Chondrocyte (in vitro differentiated cells): ENCODE results near the gene TMEM59L. TPM values are rescaled to one million over a fixed set of nuclear protein-coding genes. Genes with fewer than 3 reads are reported as not detected.

Experiments used
- DNase-seq: peaks from one replicate; pipeline ENCODE4 v3.0.0; 2021; ENCODE audit warnings: mixed read lengths, low spot score
- H3K27ac Mint-ChIP-seq: one replicate; pipeline ENCODE4 v1.8.0; 2021; ENCODE audit warnings: mild to moderate bottlenecking, moderate library complexity, mixed read lengths; ENCODE audit not compliant: unreplicated experiment
- H3K27me3 Mint-ChIP-seq: 2 replicates; pipeline ENCODE4 v1.8.0; 2021; ENCODE audit warnings: low read depth, mixed read lengths
- H3K36me3 Mint-ChIP-seq: 2 replicates; pipeline ENCODE4 v1.8.0; 2021; ENCODE audit warnings: low read depth, mixed read lengths
- H3K4me1 Mint-ChIP-seq: 2 replicates; pipeline ENCODE4 v1.8.0; 2021; ENCODE audit warnings: low read depth, mild to moderate bottlenecking, mixed read lengths
- H3K4me3 Mint-ChIP-seq: one replicate; pipeline ENCODE4 v1.8.0; 2021; ENCODE audit warnings: mild to moderate bottlenecking, moderate library complexity, mixed read lengths; ENCODE audit not compliant: unreplicated experiment
- H3K9me3 Mint-ChIP-seq: 2 replicates; pipeline ENCODE4 v1.8.0; 2021; ENCODE audit warnings: low read depth, mixed read lengths
- long read RNA-seq: library from polyadenylated mRNA; stranded (forward); transcript quantifications from one replicate; pipeline ENCODE4 v2.0.0, GENCODE V29; 2021
- total RNA-seq: library from RNA; stranded (reverse); gene quantifications from 3 replicates; pipeline ENCODE4 v1.2.1, GENCODE V29; 2021
- TF ChIP-seq, protein P1 (sequence below): fragments of 200-600 bp; sonication (generic); IDR thresholded peaks from 2 replicates; pipeline ENCODE4 v1.5.0; 2021; ENCODE audit warnings: antibody characterized with exemption, mild to moderate bottlenecking, moderate library complexity

TMEM59L gene
- 4.4 to 4.8 TPM (median 4.4 TPM) in 3 replicates for total RNA-seq
- long read RNA-seq, transcript TMEM59L-201 (8 exons, 1,613 nt) = major isoform, 7 of 14 reads
- long read RNA-seq, partial matches to known transcripts = 5 of 14 reads
- long read RNA-seq, other reads (novel, unspliced or antisense) = 2 of 14 reads

GRCh38 chr19:18612772-18613588, at the start of gene TMEM59L:
TMEM59L (plus strand) TSS chr19:18612870; CDS start chr19:18612959, 89 bp downstream.
- Mint-ChIP-seq H3K9me3 (no peaks in the 10 kb centered on the region), H3K4me1 (peaks cover 17% of the 10 kb centered on the region), H3K27ac (no peak within 1 kb of the TSS), H3K36me3 (peaks cover 3% of the 10 kb centered on the region), H3K27me3 (peaks cover 47% of the 10 kb centered on the region), H3K4me3 (peak within 1 kb of the TSS; percentile 73)
- no peak for DNase-seq
- TF ChIP-seq, protein P1, sequence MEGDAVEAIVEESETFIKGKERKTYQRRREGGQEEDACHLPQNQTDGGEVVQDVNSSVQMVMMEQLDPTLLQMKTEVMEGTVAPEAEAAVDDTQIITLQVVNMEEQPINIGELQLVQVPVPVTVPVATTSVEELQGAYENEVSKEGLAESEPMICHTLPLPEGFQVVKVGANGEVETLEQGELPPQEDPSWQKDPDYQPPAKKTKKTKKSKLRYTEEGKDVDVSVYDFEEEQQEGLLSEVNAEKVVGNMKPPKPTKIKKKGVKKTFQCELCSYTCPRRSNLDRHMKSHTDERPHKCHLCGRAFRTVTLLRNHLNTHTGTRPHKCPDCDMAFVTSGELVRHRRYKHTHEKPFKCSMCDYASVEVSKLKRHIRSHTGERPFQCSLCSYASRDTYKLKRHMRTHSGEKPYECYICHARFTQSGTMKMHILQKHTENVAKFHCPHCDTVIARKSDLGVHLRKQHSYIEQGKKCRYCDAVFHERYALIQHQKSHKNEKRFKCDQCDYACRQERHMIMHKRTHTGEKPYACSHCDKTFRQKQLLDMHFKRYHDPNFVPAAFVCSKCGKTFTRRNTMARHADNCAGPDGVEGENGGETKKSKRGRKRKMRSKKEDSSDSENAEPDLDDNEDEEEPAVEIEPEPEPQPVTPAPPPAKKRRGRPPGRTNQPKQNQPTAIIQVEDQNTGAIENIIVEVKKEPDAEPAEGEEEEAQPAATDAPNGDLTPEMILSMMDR = no peak

- Mint-ChIP-seq H3K4me3 (no peak overlapping the region), H3K4me1 (peaks cover 6% of the 10 kb centered on the region), H3K9me3 (no peaks in the 10 kb centered on the region), H3K27ac (no peak overlapping the region), H3K27me3 (no peaks in the 10 kb centered on the region), H3K36me3 (peaks cover 21% of the 10 kb centered on the region)
- no peak for DNase-seq
- TF ChIP-seq, protein P1 = no peak
Measured at GRCh38 chr19:18566953-18567352, 45.7 kb upstream of the TMEM59L start.

DNA sequence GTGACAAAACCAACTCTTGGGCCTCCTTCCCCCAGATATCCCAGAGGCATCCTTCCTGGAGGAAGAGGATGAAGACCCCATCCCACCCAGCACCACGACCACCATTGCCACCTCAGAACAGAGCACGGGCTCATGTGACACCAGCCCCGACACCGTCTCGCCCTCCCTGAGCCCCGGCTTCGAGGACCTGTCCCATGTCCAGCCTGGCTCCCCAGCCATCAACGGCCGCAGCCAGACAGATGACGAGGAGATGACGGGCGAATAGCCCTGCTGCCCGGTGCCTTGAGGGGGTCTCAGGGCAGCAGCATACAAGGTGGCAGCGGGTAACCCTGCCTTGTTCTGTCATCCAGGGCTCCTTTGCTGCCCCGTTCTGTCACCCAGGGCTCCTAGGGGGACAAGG, 44.3 kb upstream of the TMEM59L start:
- Mint-ChIP-seq H3K4me3 (no peak overlapping the region), H3K9me3 (no peaks in the 10 kb centered on the region), H3K27me3 (no peaks in the 10 kb centered on the region), H3K4me1 (peaks cover 21% of the 10 kb centered on the region), H3K27ac (no peak overlapping the region), H3K36me3 (peaks cover 21% of the 10 kb centered on the region)
- DNase-seq = no peak
- TF ChIP-seq, protein P1 = no peak

DNA sequence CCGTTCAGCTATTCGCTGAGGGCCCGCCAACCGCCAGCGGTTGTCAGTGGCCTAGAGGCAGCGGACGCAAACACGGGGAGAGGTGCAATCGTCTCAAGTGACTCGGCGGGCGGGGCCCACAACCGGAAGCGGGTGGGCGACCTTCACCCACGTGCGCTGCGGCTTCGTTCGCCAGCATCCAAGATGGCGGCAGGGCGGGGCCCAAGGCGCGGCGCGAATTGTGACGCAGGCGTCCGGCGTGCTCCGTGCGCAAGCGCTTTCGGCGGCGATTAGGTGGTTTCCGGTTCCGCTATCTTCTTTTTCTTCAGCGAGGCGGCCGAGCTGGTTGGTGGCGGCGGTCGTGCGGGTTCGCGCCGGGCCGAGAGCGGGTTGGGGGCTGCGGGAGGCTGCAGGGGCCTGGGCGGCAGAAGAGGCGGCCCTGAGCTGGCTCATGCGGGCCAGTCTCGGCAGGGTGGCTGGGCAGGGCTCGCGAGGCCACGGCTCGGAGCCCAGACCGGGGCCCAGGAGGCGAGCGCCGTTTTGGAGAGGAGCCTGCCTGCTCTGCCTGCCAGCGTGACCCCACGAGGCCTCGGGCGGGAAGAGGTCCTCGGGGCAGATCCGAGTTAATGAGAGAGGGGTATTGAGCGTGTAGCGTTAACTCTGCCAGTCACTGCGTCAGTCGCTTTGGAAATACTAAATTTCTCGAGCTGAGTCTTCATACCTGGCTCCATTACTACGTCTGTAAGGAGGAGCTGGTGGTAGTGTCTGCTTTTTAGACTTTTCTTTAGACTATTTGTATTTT, 40.9 kb upstream of the TMEM59L start, which contains the start of gene UBA52:
TSS of gene UBA52 (plus strand) at position 294 of the 781 bp plus-strand sequence. CDS start 1,444 bp downstream, outside the sequence.
- H3K4me3 Mint-ChIP-seq = peak within 1 kb of the TSS; percentile 88
- H3K9me3 Mint-ChIP-seq = no peaks in the 10 kb centered on the region
- peaks cover 24% of the 10 kb centered on the region for H3K4me1 Mint-ChIP-seq
- H3K36me3 Mint-ChIP-seq = peaks cover 21% of the 10 kb centered on the region
- TF ChIP-seq, protein P1 = peak; percentile 5
- peak within 1 kb of the TSS; percentile 97 for H3K27ac Mint-ChIP-seq
- peak; percentile 99 for DNase-seq
- no peaks in the 10 kb centered on the region for H3K27me3 Mint-ChIP-seq
